GM21576 (cell line): ENCODE results near the gene RBMS3.
"Not testable (repeated sequence)": the region's sequence is repeated elsewhere in the genome, so short reads cannot be mapped to it uniquely, and the experiment has no call there.

Source experiments
- ATAC-seq: cut with Tn5 transposase; IDR thresholded peaks from one replicate; pipeline ENCODE4 v1.9.1; 2021; ENCODE audit warnings: mild to moderate bottlenecking, moderate library complexity; ENCODE audit not compliant: unreplicated experiment

Gene RBMS3

DNA sequence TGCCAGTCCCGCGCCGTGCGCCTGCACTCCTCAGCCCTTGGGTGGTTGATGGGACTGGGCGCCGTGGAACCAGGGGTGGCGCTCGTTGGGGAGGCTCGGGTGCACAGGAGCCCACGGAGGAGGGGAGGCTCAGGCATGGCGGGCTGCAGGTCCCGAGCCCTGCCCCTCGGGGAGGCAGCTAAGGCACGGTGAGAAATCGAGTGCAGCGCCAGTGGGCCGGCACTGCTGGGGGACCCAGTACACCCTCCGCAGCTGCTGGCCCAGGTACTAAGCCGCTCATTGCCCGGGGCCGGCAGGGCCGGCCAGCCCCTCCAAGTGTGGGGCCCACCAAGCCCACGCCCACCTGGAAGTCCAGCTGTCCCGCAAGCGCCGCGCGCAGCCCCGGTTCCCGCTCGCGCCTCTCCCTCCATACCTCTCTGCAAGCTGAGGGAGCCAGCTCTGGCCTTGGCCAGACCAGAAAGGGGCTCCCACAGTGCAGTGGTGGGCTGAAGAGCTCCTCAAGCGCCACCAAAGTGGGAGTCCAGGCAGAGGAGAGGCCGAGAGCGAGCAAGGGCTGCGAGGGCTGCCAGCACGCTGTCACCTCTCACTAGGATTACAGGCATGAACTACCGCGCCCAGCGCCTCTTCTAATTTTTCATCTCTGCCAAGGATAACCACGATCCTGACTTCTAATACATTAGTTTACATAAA, 192.8 kb downstream of the RBMS3 start:
- ATAC-seq = not testable (repeated sequence)

DNA sequence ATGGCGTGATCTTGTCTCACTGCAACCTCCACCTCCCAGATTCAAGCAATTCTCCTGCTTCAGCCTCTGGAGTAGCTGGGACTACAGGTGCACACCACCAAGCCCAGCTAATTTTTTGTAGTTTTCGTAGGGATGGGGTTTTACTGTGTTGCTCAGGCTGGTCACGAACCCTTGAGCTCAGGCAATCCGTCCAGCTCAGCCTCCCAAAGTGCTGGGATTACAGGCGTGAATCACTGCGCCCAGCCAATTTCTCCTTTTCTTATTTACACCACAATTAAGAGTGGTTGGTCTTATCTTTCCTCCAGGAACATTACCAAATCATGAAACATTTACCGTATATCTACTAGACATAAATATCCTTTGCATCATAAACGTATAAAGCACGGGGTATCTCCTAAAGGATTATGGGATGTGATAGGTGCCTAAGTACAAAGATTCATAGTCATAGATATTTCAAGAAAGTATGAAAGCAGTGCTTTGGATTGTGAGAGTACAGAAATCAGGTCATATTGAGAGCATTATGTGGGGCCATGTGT, 194.5 kb downstream of the RBMS3 start:
- no peak for ATAC-seq

DNA sequence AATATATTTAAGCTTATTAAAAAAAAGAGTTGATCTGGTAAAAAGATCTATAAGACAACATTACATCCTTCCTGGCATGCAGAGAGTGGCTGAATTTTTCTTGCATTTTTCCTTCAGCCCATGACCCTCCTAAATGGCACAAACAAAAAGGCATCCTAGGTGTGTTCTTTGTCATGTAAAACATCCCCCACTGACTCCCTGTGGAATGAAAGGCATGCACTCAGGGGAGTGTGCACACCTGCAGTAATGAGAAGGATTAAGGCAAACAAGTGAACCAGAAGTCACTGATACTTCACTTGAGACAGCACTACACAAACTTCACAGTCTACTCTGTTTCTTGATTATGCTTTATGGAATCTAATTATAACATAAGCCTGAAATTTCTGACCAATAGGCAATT, 195.0 kb downstream of the RBMS3 start:
- no peak for ATAC-seq

DNA sequence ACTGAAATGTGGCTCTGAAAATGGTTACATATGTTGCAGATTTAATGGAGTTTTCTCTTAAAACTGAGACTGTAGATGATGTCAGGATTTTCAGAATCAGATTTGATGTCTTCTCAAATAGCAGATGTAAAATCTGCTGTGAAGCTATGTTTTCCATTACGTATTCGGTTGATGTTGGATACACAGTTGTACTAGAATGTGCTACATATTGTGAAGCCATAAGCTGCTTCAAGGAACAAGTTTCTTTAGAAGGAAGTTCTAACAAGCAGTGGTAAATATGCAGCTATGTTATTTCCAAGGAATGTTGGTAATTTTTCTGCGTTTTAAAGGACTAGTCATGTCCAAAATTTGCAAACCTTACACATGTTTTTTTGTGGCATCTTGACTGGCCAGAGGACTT, 197.7 kb downstream of the RBMS3 start:
- no peak for ATAC-seq

DNA sequence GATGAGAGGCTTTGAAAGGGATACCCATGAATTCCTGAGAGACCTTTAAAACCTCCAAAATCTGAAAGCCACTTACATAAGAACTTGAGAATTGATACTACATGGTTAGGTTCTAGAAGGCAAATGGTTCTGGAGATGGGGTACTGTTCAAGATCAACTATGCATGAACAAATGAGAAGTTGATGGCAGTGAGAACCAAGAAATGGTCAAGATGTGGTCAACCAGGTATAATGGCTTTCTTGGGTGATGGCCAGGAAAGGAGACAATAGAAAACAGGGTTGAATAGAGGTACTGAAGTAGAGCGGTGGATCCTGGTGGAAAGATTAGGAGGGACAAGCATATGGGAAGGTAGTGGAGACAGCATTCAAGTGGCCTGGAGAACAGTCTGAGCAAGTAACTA, 200.4 kb downstream of the RBMS3 start:
- no peak for ATAC-seq

DNA sequence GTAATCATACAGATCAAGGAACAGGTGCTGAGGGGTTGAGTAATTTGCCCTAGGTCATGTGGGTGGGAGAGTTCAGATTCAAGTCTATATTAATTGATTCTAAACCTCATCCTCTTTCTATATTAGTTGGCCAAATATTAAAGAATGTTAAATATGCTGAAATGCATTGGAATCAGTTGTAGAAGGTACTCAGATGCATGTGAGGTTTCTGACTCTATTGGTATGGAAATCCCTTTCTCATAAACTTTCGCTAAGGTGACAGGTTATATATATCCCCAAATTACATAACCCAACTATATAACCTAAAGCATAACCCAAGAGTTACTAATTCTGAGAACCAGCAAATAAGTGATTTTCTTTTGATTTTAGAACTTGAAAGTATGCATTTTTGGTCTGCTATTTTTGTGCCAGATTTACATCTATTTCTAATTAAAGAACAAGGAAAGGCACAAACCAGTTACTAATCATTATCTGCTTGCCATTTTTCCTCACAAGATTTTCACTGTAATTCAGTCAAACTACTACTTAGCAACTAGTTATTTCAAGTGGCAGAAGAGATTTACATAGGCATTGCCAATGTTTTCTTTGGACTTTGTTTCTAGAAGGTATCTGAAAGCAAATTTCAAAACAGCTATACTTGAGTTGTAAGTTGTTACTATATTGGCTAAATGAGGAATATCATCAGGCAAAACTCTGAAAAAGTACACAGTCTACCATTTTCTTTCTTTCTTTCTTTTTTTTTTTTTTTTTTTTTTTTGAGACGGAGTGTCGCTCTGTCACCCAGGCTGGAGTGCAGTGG, 201.3 kb downstream of the RBMS3 start:
- no peak for ATAC-seq

DNA sequence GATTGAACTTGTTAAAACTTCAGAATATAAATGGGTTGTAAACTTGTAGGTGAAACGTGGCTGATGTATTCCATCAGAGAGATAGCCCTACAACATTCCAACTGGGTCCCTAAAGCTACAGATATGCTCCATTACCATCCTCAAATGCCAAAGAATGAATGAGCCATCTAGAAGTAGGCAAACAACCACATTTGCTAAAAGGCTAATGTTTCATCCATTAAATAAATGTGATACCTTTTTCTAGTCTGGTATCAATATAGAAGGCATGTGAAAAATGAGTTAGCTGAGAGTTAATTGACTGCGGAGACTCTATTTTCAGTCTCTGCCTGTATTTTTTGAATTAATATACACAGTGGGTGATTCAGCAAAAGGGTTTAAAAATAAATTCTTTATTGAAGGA, 203.8 kb downstream of the RBMS3 start:
- ATAC-seq = no peak

DNA sequence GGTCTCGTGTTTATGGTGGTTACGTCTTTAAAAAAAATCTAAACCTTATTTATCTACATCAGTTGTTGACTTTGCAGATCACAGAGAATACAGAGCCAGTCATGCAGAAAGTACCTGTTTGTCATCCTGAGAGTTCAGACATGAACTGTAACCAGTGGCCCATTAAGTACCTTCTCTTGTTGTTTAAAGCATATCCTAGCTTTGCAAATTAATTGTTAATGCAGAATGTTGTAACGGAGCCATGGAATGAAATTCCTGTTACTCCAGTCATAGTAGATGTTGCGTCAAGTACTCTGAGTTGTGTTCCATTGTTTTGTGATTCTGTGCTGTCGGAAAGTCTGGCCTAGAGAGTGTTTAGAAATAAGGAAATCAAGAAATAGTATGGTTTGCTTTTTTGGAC, 205.2 kb downstream of the RBMS3 start:
- ATAC-seq = no peak

DNA sequence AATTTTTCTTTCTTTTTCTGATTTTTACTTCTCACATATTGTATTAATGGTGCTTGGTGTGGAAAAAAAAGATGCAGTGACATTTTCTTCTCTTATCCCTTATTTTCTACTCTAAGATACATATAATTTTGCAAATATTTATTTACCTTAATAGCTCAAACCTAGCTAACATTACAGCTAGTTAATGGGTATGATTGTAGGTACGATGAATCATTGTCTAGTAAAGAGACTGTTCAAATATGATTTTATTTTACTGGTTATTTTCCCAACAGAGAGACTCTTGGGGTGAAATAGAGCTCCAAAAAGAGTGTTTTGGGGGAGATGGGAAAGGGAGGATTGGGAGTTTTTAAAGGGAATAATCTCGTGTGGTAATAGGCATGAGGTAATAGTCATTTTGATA, 206.0 kb downstream of the RBMS3 start:
- no peak for ATAC-seq

DNA sequence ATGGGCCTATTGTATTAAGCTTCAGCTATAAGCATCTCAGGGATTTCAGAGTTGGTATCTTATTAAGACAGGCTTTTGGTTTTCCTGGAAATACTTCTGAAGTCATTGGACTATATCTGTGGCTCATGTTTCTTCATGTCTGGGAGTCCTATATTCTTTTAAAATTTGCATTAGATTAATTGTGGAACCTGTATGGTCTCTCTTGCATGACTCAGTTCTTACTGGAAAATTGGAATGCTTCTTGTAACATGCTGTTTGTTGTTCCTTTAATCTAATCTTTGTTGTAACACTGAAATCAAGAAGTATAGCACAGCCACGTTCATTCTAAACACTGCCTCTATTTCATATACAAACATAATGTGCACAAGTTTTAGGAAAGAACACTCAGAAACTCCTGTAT, 208.1 kb downstream of the RBMS3 start:
- ATAC-seq = no peak

DNA sequence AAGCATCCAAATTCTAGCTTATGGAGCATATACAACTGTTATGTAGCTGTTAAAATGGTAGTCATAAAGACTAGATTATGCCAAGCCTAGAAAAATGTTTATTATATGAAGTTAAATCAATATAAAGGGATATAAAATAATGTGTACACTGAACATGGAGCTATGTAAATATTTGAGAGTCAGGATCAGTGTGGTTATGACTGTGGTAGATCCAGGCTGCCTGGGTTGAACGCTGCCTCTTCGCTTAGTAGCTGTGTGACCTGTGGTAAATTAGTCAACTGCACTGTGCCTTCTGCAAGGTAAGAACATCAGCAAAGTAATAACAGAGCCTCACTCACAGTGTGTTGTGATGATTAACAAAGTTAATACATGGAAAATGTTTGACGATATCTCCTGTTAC, 212.2 kb downstream of the RBMS3 start:
- ATAC-seq = no peak

DNA sequence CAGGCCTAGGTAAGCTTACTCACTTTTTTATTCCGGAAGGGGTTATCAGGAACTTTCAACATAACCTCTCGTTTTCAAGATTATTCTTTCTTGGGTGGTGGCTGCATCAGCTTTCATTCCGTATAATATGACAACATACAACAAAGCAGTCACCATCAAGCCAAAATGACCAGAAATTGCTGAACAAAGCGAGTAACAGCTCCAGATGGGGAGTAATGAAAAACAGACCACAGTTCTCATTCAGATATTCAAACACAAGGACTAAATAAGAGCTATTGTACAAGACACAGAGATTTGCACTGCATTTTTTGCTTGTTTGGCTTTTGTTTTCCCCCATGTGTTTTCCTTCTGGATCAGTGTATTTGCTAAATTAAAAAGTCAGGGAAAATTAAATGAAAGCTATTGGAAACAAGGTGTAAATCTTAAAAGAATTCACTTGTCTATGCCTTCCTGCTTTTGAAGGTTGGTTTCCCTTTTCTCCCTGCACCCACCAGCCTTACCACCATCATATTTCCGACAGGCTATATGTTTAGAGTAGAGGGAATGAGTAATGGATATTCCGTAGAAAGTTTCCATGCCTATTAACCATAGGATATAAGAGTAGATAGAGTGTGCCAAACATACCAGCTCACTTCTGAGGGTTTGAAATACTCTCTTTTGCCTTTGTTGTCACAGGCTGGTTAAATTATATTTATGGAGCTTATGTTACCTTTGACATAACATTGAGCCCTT, 213.6 kb downstream of the RBMS3 start:
- no peak for ATAC-seq

DNA sequence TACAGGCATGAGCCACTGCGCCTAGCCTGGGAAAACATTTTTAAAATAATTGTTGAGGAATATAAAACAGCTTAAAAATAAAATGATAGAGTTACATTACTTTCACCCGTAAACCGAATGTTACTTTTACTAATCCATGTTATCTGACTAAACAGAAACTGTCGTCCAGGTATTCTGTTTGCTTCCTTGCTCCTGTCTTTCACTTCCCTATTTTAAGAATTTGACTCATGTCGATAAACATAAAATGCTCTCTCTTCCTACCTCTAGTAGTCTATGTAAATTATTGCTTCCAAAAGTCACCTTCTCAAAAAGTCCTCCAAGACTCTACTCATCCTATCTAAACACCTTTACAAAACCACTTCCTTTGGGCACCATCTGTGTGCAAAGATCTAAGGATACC, 216.4 kb downstream of the RBMS3 start:
- ATAC-seq = no peak

DNA sequence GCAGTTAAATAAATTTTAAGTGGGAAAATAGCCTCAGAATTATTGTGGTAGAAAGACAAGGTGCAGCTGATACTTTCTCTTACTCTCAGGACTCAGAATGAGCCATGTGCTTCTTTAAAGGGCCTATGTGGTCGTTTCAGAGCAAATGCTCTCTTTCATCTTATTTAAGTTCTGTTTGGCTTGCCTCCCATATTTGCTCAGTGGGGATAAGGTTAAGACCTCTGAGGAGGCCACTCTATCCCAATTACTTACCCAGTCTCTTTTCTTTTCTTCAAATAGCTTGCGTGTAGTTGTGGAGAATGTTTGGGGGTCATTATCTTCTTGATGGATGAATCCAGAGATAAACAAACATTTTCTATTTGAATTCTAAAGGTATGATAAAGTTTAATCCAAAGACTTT, 221.9 kb downstream of the RBMS3 start:
- no peak for ATAC-seq

DNA sequence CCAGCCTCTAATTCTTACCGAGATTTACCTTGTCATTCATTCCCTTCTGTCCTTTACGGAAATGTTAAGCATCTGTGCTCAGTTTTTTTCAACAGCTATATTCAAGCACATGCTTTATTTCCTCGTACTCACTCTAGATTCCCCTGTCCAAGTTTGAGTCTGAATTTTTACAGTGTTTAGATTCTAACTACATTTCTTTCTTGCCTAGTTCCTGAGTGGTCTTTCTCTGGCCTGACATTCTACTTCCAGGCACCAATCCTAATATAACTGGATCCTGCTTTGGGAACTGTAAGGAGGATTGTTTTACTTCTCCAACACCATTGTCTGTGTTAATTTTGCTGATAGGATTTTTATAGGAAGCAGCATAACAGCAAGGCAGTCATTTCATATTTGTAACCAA, 222.4 kb downstream of the RBMS3 start:
- no peak for ATAC-seq

DNA sequence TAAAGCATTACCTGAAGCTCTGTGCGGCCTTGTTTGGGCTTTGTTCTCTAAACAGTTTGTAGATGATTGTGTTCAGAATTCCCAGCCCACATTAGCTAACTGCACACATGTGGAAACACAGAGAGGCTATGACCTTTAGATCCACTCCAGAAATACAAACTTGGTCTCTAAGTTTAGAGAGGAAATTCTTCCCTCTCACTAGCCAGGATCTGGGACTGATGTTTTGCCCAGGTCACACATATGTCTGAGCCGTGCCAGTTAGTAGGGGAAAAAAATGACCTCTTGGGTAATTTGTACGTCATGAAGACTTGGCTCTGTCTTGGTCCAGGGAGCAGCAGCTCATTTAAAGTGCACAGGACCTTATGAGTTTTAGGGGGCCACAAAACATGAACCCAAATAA, 223.1 kb downstream of the RBMS3 start:
- no peak for ATAC-seq

DNA sequence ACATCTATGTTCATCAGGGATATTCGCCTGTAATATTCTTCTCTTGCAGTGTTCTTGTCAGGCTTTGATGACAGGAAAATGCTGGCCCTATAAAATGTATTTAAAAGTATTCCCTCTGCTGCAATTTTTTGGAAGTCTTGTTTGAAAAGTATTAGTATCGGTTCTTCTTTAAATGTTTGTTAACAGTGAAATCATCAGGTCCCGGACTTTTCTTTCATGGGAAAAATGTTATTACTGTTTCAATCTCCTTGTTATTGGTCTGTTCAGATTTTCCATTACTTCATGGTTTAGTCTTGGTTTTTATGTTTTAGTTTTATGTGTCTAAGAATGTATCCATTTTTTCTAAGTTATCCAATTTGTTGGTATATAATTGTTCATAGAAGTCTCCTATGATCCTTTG, 225.6 kb downstream of the RBMS3 start:
- no peak for ATAC-seq

DNA sequence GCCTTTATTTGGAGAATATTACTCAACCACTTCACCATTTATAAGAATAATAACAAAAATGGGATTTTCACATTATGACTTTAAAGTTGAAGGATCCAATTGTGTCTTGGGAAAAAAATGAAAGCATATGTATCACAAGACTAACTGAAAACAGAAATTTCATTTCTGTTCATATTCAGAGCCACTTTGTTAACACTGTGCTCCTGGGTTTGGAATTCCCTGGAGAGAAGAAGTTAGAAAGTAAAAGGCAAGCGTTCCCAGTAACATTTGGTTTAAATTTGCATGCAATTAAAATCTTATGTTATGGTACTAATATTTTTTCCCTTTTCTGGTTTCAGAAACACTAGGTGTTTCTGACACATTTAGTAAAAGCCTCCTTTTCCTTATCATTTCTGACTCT, 230.8 kb downstream of the RBMS3 start:
- ATAC-seq = no peak

DNA sequence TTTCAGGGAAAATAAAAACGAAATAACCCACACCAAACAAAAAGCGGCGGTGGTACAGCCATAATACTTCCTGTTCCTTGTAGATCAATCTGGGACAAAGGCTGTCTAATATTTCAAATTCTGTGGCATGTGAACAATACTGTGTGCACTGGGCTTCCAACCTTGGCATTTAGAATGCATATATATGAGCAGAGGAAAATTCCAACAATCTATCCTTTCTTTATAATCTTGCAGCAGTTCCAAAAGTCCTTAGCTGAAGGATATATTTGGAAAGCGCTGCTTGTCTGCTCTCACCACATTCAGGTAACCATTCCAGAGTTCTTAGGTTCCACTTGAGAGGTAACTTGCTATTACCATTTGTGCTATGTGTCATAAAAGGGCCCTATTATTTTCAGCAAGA, 231.8 kb downstream of the RBMS3 start:
- no peak for ATAC-seq

DNA sequence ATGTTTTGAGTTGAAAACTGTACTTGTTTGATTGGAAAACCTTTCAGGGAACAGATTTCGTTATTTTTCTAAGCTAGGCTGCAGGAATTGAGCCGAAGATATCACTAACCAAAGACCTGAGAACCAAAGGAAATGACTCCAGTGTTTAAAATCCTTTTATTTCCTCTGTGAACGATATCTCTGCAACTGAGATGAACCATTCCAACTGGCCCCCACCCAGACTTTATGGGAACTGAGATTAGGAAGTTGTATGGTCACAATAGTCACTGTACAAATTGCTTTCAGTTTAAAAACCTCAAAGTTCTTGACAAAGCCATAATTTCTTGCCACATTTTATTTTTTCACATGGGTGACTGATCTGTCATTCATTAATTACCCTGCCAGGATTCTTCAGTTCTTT, 232.4 kb downstream of the RBMS3 start:
- no peak for ATAC-seq

DNA sequence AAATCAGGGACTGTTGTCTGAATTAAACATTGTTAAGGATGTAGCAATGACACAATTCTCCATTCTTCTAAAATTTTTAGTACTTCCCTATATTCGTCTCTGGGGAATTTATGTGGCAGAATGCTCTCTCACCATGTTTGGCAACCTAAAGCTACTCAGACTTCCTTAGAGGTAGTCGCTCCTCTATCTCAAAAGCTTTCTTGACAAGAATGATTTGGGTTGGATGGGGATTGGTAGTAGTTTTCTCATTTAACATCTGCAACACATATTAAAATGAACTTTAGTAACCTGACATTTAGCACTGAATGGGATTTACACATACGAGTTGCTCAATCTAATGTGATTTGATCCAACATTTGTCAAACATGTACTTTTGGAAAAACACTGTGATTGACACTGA, 233.3 kb downstream of the RBMS3 start:
- ATAC-seq = no peak

DNA sequence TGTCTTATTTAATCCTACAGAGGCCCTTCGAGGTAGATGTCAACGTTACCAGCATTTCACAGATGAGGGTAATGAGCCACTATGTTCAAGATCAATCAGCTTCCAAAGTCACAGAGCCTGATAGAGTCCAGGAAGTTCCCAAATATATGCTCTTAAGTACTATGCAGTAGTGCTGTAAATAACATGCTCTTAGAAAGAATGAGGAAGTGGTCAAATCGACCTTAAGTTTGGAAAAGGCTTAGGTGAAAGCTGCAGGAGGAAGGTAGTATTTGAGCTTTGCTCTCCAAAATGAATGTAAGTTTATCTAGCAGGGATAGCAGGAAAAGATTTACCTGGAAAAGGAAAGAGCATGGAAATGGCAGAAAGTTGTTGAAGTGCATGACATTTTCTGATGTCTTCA, 234.0 kb downstream of the RBMS3 start:
- ATAC-seq = no peak
